Posterior vena cava (tissue), 2 donors: ENCODE measurements around the gene NBEA. TPM values are rescaled to one million over a fixed set of nuclear protein-coding genes. Genes with fewer than 3 reads are reported as not detected.
"Not testable (repeated sequence)": the region's sequence is repeated elsewhere in the genome, so short reads cannot be mapped to it uniquely, and the experiment has no call there.

Experiments used
- DNase-seq: peaks from one replicate; pipeline ENCODE4 v3.0.0-alpha.2; 2020; ENCODE audit warnings: low spot score
- intact Hi-C, 2 donors: fragments of 100-400 bp; cut with DNase I; formaldehyde crosslinking; loops; one replicate each; pipeline versions ENCODE4 v1.14.1 to v1.14.2; 2022 to 2023
- total RNA-seq, 2 donors: library from RNA; stranded (reverse); fragmentation: NEBNext Ultra II Directional; extraction: Animal tissue kit (Norgen Biotek cat#: 25700); gene quantifications; one replicate each; pipeline ENCODE4 v1.2.1, GENCODE V29; 2021
- donor health status: DM: yes; HTN: yes; CAD: no.
- donor health status: DM: yes; HTN: yes; CAD: no.

Gene NBEA
- total RNA-seq, 2 donors from 2014 or later, result 10.5 to 12.7 TPM

DNA sequence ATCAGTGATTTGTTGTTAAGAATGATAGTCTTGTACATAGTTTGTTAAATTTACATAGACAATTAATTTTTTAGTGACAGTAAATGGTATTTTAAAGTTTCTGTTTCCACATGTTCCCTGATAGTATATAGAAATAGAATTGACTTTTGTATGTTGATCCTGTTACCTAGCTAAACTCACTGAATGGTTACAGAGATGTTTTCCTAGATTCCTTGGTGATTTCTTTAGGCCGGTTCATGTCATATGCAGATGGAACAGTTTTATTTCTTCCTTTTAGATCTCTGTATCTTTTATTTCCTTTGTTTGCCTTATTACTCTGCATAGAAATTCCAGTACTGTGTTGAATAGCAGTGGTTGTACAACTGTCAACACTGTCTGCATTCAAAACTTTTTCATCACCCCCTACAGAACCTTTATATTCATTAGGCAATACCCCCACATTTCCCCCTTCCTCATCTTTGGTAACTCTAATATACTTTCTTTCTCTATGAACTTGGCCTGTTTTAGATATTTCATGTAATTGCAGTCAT, 86.3 kb downstream of the NBEA start:
- no peak for DNase-seq
- intact Hi-C loops, result no loop called here

DNA sequence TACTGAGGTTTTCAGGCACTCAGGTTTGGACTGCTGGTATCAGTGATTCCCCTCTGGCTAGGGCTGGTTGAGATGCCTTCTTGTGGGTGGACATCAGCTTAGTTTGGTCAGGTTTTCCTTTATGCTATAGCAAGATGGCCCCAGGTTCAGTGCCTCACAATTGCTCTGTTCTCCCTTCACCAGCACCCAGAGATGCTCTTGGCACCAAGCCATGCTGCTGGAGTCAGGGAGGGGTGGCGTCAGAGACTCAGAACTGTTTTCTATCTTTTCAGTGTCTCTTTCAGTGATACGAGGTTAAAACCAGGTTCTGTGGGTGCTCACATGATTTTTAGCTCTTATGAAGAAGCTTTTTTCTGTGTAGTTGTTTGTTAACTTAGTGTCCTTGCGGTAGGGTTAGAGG, 96.9 kb downstream of the NBEA start:
- DNase-seq, result no peak

DNA sequence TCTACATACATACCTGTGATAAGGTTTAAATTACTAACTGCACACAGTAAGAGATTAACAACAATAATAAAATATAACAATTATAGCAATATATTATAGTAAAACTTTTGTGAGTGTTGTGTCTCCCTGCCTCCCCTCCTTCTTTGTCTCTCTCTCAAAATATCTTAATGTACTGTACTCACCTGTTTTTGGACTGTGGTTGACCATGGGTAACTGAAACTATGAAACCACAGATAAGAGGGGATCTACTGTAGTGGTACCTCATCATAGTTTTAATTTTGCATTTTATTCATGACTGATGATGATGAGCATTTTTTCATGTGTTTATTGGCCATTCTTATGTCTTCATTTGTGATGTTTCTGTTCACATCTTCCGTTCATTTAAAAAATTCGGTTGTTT, 104.5 kb downstream of the NBEA start:
- no peak for DNase-seq

More for the DNA sequence above, 96.9 kb downstream of the NBEA start:
- intact Hi-C loops, result no loop called here

DNA sequence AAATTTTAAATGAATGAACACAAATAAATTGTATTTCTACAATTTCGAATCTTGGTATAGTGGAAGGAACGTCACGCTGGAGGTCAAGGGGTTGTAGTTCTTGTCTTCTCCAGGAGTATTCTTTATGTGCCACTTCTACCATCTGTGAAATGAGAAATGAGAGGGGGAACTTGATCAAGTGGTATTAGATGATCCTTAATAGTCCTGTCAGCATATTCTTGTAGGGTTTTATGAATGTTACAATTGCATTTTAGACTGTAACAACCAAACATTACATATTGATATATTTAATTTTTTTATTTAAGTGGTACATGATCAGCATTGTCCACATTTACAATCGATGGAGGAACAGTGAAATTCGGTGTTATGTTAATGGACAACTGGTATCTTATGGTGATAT, 113.6 kb downstream of the NBEA start:
- DNase-seq, result no peak
- intact Hi-C loops, result no loop called here

More for the DNA sequence above, 104.5 kb downstream of the NBEA start:
- intact Hi-C loops, result no loop called here

DNA sequence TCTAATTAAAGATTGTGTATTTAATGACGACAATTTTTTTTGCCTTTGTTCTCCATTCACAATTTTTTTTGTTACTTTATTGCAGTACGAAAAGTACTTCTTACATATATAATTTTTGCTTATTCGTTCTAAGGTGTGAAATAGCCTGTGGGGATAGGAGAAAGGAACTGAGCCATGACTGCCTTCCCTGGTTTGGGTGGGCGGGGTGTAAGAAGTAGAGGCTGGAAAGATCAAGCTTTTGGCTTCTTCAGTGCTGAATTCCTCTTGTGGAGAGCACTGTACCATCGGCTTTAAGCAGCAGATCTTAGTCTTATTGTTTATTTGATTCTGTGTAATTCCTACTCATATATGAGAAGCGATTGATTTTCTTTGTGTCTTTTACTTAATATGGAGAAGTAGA, 115.8 kb downstream of the NBEA start:
- intact Hi-C loops, result no loop called here
- no peak for DNase-seq

DNA sequence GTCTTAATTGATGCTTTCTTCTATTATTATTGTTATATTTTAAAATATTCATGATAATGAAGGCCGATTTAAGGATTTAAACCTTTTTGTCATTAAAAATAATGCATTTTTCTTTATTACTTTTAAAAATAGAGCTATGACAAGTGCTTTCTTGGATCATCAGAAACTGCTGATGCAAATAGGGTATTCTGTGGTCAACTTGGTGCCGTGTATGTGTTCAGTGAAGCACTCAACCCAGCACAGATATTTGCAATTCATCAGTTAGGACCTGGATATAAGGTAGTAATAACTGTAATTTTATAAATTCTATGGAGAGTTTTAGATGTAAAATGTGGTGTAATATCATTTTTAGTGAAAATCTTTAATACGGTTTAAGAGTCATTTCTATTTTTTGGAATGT, 116.5 kb downstream of the NBEA start:
- DNase-seq, intact Hi-C loops: not testable (repeated sequence)

DNA sequence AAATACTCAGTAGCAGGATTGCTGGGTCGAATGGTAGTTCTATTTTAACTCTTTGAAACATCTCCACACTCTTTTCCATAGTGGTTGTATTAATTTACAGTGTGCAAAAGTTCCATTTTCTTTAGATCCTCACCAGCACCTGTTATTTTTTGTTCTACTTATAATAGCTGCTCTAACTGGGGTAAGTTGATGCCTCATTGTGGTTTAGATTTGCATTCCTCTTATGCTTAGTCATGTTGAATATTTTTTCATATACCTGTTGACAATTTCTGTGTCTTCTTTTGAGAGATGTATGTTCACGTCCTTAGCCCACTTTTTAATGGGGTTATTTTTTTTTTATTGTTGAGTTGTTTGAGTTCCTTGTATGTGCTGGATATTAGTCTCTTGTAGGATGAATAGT, 144.6 kb downstream of the NBEA start:
- intact Hi-C loops, result no loop called here

DNA sequence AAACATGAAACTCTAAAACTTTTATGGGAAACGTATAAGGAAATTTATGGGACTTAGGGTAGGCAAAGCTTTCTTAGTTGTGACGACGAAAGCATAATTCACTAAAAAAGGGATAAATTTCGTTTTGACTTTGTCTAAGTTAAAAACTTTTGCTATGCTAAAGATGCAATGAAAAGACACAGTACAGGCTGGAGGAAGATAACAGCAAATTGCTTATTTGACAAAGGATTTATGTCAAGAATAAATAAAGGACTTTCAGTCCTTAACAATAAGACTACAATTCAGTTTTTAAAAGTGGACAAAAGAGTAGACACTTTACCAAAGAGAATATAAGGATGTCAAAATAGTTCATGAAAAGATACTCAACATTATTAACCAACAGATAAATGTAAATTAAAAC, 150.2 kb downstream of the NBEA start:
- intact Hi-C loops, result no loop called here
- DNase-seq, result no peak

More for the DNA sequence above, 144.6 kb downstream of the NBEA start:
- DNase-seq, result no peak

DNA sequence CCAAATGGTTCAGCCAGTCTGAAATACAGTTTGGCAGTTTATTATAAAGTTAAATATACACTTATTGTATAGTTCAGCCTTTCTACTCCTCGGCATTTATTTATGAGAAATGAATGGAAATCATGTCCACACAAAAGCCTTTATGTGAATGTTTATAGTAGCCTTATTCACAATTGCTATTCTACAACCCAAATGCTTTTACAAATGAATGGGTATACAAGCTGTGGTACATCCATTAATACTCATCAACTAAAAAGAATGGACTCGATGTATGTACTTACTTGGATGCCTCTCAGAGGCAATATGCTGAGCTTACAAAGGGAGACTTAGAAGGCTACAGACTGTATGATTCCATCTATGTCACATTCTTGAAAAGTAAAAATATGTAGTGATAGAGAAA, 150.7 kb downstream of the NBEA start:
- no peak for DNase-seq
- intact Hi-C loops, result no loop called here

DNA sequence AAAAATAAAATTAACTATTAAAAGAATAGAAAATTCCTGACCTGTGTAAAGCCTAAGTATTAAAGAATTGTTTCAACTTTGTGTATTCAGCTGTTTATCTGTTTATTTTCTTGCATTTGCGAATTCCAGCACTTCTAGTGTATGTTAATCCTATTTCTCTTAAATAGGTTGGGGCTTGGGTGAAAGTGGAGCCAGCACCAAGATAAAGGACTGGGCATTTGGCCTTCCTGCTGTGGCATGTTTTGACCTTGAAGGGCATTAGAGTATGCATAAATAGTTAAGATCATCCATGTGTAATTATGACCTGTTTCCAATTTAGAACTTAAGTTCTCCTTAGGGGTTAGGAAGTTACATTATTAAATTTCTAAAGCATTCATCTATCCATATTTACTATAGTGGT, 151.3 kb downstream of the NBEA start:
- no peak for DNase-seq
- intact Hi-C loops, result no loop called here

DNA sequence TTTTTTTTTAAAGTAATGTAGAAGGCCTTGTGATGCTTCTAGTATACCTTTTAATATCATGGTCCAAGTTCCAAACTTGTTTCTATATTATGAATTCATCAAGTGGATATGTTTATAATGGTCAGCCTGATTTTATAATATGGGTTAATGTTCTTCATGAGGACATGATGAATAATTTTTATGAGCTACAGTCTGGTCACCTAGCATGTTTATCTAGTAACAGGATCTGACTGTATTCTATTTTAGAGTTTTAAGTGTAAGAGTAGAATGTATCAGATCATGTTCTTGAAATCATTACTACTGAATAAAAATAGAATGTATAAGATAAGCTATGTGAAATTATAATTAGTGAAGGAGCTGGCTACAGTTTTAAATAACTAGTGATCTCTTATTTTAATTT, 164.7 kb downstream of the NBEA start:
- DNase-seq, intact Hi-C loops: not testable (repeated sequence)

DNA sequence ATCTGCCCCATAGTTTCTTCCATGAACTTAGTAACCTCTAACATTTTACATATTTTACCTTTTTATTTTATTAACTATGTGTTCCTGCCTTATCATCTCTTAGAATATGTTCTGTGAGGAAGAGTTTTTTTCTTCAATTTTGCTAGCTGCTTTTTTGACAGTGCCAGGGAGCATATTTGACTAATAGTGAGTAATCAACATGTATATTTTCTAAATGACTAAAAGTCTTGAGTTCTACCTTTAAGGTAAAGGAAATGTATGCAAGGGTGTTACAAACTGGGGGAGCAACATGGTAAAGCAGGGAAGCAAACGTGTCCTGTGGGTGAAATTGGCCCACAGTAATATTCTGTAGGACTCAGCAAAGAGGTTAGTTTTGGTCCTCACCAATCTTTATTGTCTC, 165.5 kb downstream of the NBEA start:
- intact Hi-C loops, result no loop called here
- DNase-seq, result no peak

DNA sequence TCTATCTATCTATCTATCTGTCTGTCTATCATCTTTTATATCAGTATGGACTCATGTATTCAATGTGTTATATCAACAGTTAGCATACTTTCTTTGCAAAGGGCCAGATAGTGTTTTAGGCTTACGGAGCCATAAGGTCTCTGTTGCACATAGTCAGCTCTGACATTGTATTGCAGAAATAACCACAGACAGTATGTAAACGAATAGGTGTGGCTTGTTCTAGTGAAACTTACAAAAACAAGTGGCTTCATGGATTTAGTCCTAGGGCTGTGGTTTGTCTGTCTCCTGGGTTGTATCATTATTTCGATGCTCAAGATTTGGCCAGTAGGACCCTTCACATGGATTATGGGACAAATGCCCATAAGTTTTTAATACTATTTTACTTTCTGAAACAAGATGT, 171.5 kb downstream of the NBEA start:
- intact Hi-C loops, DNase-seq: not testable (repeated sequence)

DNA sequence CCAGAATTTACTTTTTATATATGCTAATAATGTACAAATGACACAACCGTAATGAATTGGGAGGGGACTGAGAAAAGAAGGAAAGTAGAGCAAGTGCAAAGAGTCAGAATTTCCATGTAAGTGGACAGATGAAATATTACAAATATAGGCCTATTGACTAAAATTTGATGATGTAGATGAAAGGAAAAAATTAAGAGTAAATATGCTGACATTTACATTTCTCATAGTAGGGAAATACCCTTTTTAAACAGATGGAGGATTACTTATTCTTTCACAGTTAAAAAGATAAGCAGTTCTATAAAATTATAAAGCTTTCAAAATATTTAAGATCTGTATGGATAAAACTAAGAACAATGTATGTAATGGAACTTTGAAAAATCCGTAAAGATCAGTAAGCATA, 185.4 kb downstream of the NBEA start:
- DNase-seq, result no peak
- intact Hi-C loops, result no loop called here

DNA sequence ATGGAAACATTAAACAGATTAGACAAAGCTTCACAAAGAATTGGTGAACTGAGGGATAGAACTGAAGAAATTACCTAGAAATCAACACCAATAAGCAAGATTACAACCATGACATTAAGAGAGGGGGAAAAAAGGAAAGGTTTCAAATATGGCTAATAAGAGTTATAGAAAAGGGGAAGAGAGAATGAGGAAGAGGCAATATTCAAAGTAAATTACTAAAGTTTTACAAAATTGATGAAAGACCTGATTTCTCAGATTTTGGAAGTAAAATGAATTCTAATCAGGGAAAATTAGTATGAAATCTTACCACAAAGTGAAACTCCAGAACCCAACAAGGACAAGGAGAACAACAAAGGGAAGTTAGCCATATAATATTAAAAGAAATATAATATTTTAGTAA, 187.4 kb downstream of the NBEA start:
- no peak for DNase-seq
- intact Hi-C loops, result no loop called here

DNA sequence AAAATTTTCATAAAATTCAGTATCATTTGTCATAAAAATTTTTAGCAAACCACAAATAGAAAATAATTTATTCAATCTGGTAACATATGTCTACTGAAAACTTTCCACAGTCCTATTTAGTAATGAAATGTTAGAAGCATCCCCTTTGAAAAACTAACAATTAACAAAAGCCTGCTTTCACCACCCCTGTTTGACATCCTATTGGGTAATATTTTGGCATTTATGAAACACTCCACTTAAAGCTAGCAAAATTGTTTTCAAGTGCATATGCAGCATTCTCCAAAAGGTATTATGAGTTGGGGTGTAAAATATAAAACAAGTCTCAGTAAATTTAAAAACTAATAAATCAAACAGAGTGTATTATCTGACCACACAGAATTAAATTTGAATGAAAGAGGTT, 189.4 kb downstream of the NBEA start:
- DNase-seq, result no peak
- intact Hi-C loops, result no loop called here

DNA sequence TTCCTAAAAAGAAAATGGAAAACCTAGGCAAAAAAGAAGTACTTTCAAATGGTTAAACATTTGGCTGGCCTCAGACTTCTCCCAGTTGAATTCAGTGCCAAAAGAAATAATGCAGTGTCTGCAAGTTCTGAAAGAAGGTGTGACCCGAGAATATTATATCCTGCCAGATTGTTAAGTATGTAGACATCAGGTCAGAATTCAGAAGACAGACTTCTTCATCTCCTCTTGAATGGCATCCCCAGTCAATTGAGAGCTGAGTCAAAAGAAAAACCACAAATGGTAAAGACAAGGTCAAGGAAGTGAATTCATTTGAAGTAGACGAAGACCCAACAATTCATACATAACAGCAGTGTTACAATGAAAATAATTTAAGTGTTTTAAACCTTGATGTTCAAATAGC, 194.5 kb downstream of the NBEA start:
- DNase-seq, result no peak
- intact Hi-C loops, result no loop called here

DNA sequence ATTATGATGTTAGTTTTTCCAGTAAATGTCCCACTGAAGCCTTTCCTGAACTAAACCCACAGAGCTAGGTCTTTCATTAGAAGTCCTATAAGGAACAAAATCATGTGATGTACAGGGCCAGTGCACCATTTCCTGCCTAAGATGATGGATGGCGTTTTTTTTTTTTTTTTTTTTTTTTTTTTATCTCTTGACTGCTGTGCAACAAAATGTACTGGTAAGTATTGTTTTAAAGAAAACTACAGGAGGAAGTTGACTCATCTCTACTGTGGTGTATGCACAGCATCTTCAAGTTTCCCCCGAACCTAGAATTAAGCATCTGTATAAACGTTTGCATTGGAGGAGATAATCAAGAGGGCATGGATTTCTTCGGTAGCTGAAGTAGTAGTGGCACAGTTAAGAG, 197.5 kb downstream of the NBEA start:
- intact Hi-C loops, result no loop called here

DNA sequence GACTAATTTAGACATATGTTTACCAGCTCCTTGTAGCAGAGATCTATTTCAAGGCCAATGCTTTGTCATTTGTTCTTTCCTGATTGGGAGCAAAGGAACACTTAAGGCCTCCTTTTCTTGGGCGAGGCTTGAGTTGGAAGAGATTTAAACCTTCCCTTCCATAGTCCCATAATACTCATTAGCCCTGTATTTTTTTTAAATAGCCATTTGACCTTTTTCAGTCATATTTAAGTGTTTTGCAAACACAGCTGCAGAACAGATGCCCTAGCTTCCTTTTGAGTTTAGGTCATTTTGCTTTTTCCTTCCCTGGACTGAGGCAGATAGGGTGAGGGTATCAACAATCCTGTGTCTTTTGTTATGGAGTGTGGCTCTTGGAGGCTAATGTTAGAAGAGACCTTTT, 198.3 kb downstream of the NBEA start:
- DNase-seq, result no peak
- intact Hi-C loops, result no loop called here

More for the DNA sequence above, 197.5 kb downstream of the NBEA start:
- DNase-seq, result no peak

DNA sequence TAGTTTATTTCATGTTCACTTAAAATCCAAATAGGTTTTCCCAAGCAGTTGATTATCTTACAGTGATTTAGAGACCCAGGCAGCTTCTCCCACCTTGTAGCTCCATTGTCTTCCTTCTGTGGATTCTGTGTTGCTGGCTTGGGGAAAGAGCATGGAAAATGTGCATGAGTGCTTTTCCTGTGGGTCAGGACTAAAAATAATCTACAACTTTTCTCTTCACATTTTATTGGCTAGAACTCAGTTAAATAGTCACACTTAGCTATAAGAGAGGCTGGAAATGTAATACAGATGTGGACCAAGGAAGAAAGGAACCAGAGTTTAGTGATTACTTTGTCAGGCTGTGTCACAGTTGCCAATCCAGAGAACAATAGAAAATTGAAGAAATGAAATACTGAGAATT, 198.8 kb downstream of the NBEA start:
- no peak for DNase-seq
- intact Hi-C loops, result no loop called here

DNA sequence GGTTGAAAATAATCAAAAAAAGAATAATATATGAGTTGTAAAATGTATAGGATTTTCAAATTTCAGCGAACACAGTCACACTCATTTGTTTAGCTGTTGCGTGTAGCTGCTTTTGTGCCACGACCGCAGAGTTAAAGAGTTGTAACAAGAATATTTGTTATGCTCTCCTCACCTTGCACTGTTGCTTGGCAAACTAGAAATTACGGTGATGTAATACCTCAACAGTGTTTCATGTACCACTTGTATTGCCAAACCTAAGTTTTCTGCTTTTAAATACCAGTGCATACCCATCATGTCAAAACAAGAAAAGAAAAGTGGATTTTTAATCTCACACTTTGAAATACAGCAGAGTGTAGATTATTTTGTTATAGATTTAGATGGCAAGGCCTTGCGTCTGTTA, 201.1 kb downstream of the NBEA start:
- no peak for DNase-seq
- intact Hi-C loops, result no loop called here
